ENCODE results near the gene ERFL.
A peak's percentile ranks its signal among the peaks of the same experiment; 100 is the strongest.
"Not testable (repeated sequence)": the region's sequence is repeated elsewhere in the genome, so short reads cannot be mapped to it uniquely, and the experiment has no call there.

Gene ERFL

DNA sequence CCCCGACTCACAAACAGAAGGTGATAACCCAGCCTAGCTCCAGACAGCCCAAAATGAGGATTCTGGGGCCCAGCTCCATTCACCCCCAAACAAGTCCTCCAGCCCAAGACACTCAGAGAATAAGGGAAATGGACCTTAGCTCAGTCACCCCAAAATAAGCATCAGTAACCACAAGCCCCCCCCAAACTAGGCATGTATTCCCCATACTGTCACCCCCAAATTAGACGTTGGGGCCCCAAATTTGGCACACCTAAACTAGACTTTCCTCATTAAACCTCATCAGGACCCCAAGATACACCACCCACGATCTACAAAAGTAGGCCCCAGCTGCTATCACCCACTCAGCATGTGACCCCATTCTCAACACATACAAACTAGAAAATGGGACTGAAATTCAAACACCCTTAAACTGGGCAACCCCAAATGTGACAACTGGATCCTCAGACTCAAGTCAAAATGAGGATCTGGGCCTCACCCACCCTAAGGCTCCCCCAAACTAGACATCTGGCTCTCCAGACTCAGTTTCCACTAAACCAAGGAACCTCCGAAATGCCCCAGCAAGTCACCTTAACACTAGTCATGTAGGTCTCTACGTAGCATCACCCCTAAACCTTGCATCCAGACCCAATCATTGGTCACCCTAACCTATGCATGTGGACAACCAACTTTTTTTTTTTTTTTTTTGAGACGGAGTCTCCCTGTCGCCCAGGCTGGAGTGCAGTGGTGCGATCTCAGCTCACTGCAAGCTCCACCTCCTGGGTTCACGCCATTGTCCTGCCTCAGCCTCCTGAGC lies 13.4 kb upstream of the ERFL start:
- DNase-seq (ENCODE audit: low spot score), result no peak

DNA sequence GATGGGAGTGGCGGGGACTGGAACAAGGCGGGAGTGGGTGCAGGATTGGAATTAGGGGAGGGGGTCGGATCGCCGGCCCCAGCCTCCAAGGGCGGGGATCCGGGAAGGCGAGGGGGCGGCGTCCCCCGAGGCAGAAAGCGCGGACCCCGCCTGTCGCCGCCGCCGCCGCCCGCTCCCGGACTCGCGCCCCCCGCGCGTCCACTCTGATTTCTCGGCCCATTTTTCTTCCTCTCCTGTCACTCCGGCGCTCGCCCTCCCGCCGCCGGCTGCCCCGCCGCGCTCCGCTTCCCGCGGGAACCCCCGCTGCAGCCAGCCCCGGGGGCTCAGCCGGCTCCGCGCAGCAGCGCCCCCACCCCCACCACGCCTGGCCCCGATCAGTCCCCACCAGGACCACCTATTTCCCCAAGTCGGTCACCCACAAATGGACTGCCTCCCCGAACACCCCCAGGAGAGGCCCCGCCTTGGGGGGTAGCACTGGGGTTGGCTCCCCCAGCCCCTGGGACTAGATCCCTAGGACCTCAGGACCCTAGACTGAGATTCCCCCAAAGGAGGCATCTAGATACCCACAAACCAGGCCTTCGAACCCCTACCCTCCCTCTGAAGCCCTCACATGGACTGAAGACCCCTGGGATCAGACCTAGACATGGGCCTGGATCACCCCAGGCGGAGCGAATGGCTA lies 12.6 kb upstream of the ERFL start:
- DNase-seq (ENCODE audit: low spot score), result no peak

- no peak for DNase-seq (ENCODE audit: low spot score)
These were observed 11.8 kb upstream of the ERFL start for GRCh38 chr19:41939861-41940730.

DNA sequence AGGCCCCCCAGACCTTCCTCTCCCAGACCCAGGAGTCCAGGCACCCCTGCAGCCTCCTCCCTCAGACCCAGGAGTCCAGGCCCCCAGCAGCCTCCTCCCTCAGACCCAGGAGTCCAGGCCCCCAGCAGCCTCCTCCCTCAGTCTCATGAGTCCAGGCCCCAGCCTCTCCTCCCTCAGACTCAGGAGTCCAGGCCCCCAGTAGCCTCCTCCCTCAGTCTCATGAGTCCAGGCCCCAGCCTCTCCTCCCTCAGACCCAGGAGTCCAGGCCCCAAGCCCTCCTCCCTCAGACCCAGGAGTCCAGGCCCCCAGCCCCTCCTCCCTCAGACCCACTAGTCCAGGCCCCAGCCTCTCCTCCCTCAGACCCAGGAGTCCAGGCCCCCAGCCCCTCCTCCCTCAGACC lies 11.0 kb upstream of the ERFL start:
- DNase-seq (ENCODE audit: low spot score), result not testable (repeated sequence)

- DNase-seq (ENCODE audit: low spot score), result no peak
These were observed 9.5 kb upstream of the ERFL start for GRCh38 chr19:41937525-41938468.

DNA sequence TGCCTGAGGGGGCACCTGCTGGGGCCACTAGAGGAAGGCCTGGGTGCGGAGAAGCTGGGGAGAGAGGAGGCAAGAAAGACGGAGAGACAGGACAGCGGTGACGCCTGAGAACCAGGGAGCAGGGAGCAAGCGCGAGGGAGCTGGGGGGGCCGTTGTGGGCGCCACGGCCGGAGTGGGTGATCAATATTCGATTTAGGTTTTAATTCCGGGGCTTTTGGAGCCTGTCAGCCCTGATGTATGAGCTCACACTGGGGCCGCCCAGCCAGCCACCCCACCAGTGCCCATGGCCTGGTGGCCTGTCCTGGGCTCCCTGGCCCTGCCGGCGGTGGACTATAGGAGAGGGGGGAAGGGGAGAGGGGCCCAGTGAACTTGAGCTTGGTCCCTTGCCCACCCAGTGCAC lies 8.7 kb upstream of the ERFL start:
- DNase-seq (ENCODE audit: low spot score), result no peak

- no peak for DNase-seq (ENCODE audit: low spot score)
These were observed 8.2 kb upstream of the ERFL start for GRCh38 chr19:41936416-41936850.

DNA sequence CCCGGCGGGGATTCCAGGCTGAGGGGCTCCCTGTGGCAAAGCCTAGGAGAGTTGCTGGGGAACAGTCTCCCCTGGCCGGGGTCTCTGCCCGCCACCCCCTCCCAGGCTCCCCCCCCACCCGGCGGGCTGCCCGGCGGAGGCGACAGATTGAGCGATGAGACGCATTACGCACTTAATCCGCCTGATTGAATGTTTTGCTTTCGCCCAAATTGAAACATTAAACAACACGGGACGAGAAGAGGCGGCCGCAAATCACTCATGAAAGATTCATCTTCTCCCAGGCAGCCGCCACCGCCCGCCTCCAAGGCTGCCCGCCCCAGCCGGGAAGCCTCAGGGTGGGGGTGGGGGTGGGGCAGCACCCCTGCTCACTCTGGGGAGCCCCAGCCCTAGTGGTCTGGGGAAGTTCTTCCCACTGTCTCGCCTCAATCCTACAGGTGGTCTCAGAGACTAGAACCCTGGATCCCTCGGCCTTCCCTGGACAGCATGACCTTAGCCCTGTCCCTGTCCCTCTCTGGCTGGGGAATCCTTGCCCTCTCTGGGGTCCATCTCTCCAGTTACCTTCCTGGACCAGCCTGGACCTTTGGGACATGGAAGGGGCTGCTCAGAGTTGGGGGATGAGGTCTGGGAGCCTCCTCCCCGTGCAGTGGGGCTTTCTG lies 7.6 kb upstream of the ERFL start:
- no peak for DNase-seq (ENCODE audit: low spot score)

DNA sequence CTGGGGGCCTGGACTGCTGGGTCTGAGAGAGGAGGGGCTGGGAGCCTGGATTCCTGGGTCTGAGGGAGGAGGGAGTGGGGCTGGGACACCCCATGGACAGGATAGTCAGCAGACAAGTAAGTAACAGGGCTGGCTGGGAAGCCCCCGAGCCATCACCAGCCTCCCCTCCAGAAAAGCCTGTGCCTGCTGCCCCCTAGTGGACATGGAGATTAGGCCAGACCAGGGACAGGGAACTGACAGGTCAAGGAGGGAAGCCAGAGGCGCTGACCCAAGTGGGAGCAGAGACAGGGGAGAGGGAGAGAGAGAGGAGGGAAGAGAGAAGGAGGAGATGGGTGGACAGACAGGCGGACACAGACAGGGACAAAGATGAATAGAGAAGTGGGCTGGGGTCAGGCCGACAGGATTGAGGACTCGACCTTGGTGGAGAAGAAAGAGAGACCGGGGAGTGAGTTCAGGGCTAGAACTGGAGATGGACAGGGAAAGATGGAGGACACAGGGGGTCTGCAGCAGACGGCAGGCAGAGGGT lies 6.7 kb upstream of the ERFL start:
- DNase-seq (ENCODE audit: low spot score), result peak; percentile 71

GRCh38 chr19:41933693-41934426 lies 5.6 kb upstream of the ERFL start:
- no peak for DNase-seq (ENCODE audit: low spot score)

DNA sequence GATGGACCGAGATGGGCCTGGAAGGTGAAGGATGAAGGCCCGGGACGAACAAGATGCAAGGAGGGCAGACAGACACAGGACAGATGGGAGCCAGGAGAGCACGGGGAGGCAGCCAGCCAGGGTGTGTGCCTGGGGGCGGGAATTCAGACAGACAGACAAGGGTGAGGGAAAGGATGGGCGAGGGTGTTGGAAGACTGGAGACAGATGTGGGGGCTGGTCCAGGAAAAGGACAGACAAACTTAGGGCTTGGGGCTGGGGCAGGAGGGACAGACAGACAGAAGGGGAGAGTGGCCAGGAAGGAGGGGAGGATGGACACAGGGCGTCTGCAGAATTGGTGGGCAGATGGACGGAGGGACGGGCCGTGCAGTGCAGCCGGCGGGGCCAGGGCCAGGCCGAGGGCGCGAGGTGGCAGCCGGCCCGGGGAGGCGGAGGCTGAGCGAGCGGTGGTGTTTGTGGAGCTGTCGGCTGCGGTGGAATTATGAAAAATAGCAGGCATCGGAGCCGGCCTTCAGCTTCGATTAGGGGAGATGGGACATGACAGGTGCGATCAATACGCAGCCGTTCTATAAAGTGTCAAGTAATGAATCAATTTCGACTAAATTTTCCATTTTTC lies 4.6 kb upstream of the ERFL start:
- DNase-seq (ENCODE audit: low spot score), result no peak

GRCh38 chr19:41932259-41932719 lies 4.0 kb upstream of the ERFL start:
- no peak for DNase-seq (ENCODE audit: low spot score)

- no peak for DNase-seq (ENCODE audit: low spot score)
These were observed 2.8 kb upstream of the ERFL start for GRCh38 chr19:41930926-41931592.

DNA sequence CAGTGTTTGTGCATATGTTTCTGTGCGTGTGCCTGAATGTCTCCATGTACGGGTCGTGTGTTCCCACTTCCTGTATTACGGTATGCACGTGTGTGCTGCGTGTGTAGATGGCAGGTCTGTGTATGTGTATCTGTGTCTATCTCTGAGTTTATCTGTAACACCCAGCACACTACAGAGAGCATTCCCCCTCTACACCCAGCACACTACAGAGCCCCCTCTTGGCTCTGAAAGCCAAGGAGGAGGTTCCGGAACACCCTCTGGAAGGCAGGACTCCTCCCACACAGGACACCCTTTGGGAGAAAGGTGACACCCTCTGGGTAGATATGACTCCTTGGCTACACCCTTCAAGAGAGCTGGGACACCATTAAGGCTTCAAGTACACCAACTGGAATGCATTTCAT lies 2.1 kb upstream of the ERFL start:
- DNase-seq (ENCODE audit: low spot score), result no peak

DNA sequence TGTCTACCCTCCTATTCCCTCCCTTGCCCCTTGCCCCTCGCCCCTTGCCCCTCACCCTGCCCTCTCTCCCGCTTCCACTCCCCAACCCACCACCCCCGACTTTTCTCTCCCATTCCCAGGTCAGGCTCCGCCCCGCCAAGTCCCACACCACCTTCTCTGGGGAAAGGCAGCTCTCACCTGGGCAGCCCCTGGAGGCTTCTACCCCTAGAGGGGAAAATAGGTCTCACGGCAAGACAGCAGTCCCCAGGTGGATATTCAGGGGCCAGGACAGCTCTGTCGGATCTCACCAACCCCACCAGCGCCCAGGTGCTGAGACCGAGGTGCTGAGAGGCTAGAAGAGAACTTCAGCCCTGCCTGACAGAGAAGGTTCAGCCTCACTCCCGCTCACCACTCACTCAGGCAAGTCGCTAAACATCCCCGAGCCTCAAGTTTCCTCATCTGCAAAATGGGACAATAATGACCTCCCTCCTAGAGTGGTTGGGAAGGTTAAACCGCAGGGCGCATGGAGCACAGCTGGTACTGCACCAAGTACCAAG lies 1.4 kb upstream of the ERFL start:
- DNase-seq (ENCODE audit: low spot score), result no peak

DNA sequence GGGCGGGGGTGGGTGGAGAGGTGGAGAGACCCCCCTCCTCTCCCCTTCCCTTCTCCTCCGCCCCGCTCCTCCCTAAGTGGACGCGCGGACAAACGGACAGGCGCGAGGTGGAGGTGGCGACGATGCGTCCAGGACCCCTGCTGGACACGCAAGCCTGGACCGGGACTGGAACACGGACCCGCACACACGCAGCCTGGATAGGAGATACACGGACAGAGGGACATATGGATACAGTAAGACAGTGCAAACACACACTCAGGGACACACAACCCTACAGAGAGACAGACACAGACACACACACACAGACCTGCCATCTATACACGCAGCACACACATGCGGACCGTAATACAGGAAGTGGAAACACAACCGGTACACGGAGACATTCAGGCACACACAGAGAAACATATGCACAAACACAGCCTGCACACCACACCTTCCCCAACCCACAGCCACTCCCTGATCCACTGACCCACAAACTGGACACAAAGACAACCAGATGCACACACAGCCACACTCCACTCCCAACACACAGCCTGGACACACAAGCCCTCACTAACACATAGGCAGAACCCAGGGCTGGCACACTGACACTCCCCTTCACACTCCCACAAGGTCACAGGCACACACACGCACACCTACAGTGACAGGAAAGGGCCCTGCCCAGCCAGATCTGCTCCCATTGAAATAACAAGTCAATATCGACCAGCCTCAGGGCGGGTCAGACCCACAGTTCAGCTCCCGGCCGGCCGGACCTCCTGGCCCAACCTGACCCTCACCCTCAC lies 696 bp upstream of the ERFL start:
- DNase-seq (ENCODE audit: low spot score), result no peak

DNA sequence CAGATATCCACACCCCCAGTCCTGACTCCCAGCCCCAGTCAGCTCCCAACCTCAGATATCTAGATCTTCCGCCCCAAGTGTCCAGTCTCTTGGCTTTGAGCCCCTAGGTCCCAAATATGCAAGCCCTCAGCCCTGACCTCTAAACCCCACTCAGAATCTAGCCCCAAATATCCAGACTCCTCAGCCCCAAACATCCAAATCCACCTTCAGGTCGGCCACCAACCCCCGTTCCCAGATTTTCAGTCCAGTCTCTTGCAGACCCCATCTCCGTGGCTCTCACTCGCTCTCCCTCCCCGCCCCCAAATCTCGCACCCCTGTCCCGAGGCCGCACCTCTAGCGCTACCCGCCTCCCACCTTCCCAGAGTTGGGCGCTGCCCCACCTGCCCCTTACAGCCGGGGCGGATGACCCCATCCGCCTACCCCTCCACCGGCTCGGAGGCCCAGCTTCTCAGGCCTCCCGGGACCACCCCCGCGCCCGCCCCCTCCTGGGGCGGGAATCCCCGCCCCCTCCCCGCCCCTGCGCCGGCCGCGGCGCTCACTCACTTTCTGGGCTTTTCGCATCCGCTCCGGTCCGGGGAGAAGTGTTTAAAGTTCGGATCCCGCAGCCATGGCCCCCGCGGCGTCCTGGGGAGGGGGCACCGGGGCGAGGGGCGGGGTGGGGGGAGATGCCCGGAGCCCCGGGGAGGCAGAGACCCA lies 604 bp downstream of the ERFL start:
- no peak for DNase-seq (ENCODE audit: low spot score)

Data from activated CD4-positive, alpha-beta T cell treated with anti-CD3 and anti-CD28 coated beads, Interleukin-2, Interleukin-4, amounts not matched to agents 100 ng/mL and 50 ng/mL, durations not matched to agents 16 hours and 8 hours (primary cell).